Testis (tissue), 2 donors: ENCODE results near the gene TPPP2.

Experiments
- POLR2A ChIP-seq: fragments of 450-650 bp; IDR thresholded peaks from one replicate; pipeline ENCODE4 v1.6.1; 2017; ENCODE audit warnings: antibody characterized with exemption, mild to moderate bottlenecking, moderate library complexity
- TF ChIP-seq, protein P1 (sequence below), 3 experiments: fragments of 450-650 bp in 2 of 3; fragments of 200-600 bp in 1 of 3; sonication (generic) in 1 of 3; IDR thresholded peaks; one replicate each; pipeline ENCODE4 v1.5.1; 2016 to 2019; ENCODE audit warnings: antibody characterized with exemption in 3 of 3, mild to moderate bottlenecking in 2 of 3, moderate library complexity in 1 of 3

DNA sequence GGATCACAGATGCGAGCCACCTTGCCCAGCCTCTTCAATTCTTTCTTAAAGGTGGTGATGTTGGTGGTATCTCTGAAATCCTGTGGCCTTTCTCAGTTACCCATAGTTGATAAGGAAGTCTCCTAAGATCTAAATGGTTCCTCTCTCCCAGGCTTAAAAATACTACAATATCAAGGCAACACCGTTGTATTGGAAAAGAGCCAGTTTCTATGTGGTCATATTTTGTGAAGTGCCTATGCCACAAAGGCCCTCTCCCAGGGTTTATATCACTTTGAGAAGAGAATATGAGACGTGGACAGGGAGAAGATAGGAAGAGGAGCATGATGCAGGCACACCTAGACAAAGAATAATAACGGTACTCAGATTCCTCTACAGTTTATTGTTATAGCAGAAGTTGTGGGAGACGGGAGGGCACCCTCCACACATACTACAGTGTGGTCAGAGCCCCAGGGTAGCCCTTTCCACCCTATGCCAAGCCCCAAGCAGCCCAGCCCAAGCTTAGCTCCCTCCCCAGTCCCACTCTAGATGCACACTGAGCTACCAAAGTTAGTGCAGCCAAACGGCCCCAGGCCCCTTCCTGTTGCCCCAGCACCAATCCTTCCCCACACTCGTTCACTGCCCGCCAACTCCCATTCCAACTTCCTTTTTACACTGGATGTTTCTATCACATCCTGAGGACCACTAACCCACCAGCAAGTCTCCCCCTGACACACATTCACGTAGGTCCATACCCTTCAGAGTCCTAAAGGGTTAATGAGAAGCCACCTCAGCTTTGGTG lies 13.4 kb upstream of the TPPP2 start:
- TF ChIP-seq, protein P1, sequence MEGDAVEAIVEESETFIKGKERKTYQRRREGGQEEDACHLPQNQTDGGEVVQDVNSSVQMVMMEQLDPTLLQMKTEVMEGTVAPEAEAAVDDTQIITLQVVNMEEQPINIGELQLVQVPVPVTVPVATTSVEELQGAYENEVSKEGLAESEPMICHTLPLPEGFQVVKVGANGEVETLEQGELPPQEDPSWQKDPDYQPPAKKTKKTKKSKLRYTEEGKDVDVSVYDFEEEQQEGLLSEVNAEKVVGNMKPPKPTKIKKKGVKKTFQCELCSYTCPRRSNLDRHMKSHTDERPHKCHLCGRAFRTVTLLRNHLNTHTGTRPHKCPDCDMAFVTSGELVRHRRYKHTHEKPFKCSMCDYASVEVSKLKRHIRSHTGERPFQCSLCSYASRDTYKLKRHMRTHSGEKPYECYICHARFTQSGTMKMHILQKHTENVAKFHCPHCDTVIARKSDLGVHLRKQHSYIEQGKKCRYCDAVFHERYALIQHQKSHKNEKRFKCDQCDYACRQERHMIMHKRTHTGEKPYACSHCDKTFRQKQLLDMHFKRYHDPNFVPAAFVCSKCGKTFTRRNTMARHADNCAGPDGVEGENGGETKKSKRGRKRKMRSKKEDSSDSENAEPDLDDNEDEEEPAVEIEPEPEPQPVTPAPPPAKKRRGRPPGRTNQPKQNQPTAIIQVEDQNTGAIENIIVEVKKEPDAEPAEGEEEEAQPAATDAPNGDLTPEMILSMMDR (IDR thresholded peaks at IDR 0.05), result no peak
- no peak for TF ChIP-seq POLR2A
